Measurements from ENCODE around the gene RXRA. TPM values are rescaled to one million over a fixed set of nuclear protein-coding genes. Genes with fewer than 3 reads are reported as not detected.

Gene RXRA
- total and polyA plus RNA-seq, 2 of the 13 experiments (the other 11 are each of a cell fraction or from before 2014, with no cell fraction given): 18.9 to 29.2 TPM

DNA sequence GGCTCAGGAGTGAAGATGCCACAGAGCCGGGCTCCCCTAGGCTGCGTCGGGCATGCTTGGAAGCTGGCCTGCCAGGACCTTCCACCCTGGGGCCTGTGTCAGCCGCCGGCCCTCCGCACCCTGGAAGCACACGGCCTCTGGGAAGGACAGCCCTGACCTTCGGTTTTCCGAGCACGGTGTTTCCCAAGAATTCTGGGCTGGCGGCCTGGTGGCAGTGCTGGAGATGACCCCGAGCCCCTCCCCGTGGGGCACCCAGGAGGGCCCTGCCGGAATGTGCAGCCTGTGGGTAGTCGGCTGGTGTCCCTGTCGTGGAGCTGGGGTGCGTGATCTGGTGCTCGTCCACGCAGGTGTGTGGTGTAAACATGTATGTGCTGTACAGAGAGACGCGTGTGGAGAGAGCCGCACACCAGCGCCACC, 113.1 kb downstream of the RXRA start (continued):
- TF ChIP-seq ZNF333 (CRISPR knock-in tag; IDR thresholded peaks at IDR 0.05; ENCODE audit: borderline replicate concordance) (no peak), KDM5A (IDR thresholded peaks at IDR 0.05; ENCODE audit: borderline replicate concordance, low read length) (no peak), ZFP1 (CRISPR knock-in tag; IDR thresholded peaks at IDR 0.05) (no peak), ZNF556 (CRISPR knock-in tag; IDR thresholded peaks at IDR 0.05; ENCODE audit: borderline replicate concordance) (no peak), ZNF589 (CRISPR knock-in tag; conservative IDR thresholded peaks at IDR 0.05) (no peak), RBFOX2 (IDR thresholded peaks at IDR 0.05; ENCODE audit: low read depth, low read length) (no peak), THAP11 (CRISPR knock-in tag; IDR thresholded peaks at IDR 0.05) (no peak), ZNF205 (CRISPR knock-in tag; IDR thresholded peaks at IDR 0.05) (peak; percentile 64; the same call in 1 of the 2 replicates), ATM (IDR thresholded peaks at IDR 0.05; ENCODE audit: borderline replicate concordance) (no peak), MED8 (CRISPR knock-in tag; IDR thresholded peaks at IDR 0.05; ENCODE audit: insufficient replicate concordance) (no peak), SAP130 (CRISPR knock-in tag; IDR thresholded peaks at IDR 0.05; ENCODE audit: low read depth) (peak; percentile 58), GATAD2A (CRISPR knock-in tag; IDR thresholded peaks at IDR 0.05) (peak; percentile 71), FOXA1 (IDR thresholded peaks at IDR 0.05) (no peak), FOXA1 (CRISPR knock-in tag; IDR thresholded peaks at IDR 0.05) (no peak), SETDB1 (CRISPR knock-in tag; IDR thresholded peaks at IDR 0.05; ENCODE audit: borderline replicate concordance) (no peak), SRF (IDR thresholded peaks at IDR 0.05; ENCODE audit: low read depth, low read length) (no peak), TSC22D2 (CRISPR knock-in tag; IDR thresholded peaks at IDR 0.05; ENCODE audit: borderline replicate concordance) (no peak), NFKBIZ (CRISPR knock-in tag; IDR thresholded peaks at IDR 0.05) (no peak), POLR2A (IDR thresholded peaks at IDR 0.05; ENCODE audit: insufficient read depth in 1 of 2, low read depth in 2 of 2, low read length in 2 of 2) (no peak), NR1H2 (CRISPR knock-in tag; IDR thresholded peaks at IDR 0.05; ENCODE audit: borderline replicate concordance, low read depth) (no peak), ZFP41 (CRISPR knock-in tag; IDR thresholded peaks at IDR 0.05; ENCODE audit: borderline replicate concordance) (peak; percentile 61; the same call in 1 of the 2 replicates), ONECUT2 (CRISPR knock-in tag; IDR thresholded peaks at IDR 0.05) (no peak)
- TF ChIP-seq, protein P1, sequence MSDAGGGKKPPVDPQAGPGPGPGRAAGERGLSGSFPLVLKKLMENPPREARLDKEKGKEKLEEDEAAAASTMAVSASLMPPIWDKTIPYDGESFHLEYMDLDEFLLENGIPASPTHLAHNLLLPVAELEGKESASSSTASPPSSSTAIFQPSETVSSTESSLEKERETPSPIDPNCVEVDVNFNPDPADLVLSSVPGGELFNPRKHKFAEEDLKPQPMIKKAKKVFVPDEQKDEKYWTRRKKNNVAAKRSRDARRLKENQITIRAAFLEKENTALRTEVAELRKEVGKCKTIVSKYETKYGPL (CRISPR knock-in tag; IDR thresholded peaks at IDR 0.05): no peak
- TF ChIP-seq, protein P2, sequence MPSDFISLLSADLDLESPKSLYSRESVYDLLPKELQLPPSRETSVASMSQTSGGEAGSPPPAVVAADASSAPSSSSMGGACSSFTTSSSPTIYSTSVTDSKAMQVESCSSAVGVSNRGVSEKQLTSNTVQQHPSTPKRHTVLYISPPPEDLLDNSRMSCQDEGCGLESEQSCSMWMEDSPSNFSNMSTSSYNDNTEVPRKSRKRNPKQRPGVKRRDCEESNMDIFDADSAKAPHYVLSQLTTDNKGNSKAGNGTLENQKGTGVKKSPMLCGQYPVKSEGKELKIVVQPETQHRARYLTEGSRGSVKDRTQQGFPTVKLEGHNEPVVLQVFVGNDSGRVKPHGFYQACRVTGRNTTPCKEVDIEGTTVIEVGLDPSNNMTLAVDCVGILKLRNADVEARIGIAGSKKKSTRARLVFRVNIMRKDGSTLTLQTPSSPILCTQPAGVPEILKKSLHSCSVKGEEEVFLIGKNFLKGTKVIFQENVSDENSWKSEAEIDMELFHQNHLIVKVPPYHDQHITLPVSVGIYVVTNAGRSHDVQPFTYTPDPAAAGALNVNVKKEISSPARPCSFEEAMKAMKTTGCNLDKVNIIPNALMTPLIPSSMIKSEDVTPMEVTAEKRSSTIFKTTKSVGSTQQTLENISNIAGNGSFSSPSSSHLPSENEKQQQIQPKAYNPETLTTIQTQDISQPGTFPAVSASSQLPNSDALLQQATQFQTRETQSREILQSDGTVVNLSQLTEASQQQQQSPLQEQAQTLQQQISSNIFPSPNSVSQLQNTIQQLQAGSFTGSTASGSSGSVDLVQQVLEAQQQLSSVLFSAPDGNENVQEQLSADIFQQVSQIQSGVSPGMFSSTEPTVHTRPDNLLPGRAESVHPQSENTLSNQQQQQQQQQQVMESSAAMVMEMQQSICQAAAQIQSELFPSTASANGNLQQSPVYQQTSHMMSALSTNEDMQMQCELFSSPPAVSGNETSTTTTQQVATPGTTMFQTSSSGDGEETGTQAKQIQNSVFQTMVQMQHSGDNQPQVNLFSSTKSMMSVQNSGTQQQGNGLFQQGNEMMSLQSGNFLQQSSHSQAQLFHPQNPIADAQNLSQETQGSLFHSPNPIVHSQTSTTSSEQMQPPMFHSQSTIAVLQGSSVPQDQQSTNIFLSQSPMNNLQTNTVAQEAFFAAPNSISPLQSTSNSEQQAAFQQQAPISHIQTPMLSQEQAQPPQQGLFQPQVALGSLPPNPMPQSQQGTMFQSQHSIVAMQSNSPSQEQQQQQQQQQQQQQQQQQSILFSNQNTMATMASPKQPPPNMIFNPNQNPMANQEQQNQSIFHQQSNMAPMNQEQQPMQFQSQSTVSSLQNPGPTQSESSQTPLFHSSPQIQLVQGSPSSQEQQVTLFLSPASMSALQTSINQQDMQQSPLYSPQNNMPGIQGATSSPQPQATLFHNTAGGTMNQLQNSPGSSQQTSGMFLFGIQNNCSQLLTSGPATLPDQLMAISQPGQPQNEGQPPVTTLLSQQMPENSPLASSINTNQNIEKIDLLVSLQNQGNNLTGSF (CRISPR knock-in tag; IDR thresholded peaks at IDR 0.05): no peak
- TF ChIP-seq, protein P3, sequence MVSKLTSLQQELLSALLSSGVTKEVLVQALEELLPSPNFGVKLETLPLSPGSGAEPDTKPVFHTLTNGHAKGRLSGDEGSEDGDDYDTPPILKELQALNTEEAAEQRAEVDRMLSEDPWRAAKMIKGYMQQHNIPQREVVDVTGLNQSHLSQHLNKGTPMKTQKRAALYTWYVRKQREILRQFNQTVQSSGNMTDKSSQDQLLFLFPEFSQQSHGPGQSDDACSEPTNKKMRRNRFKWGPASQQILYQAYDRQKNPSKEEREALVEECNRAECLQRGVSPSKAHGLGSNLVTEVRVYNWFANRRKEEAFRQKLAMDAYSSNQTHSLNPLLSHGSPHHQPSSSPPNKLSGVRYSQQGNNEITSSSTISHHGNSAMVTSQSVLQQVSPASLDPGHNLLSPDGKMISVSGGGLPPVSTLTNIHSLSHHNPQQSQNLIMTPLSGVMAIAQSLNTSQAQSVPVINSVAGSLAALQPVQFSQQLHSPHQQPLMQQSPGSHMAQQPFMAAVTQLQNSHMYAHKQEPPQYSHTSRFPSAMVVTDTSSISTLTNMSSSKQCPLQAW (CRISPR knock-in tag; IDR thresholded peaks at IDR 0.05): peak; percentile 35; the same call in 1 of the 2 replicates
- TF ChIP-seq, protein P4, sequence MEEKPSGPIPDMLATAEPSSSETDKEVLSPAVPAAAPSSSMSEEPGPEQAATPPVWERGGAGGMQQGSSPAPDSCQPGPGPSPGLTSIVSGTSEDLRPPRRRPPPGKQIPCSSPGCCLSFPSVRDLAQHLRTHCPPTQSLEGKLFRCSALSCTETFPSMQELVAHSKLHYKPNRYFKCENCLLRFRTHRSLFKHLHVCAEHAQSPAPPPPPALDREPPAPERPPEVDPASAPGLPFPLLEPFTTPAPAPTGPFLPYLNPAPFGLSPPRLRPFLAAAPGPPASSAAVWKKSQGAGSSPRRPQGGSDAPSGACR (CRISPR knock-in tag; IDR thresholded peaks at IDR 0.05): peak; percentile 88
